B cell (primary cell): ENCODE data around the gene ABHD16A.

Experiments
- EZH2 ChIP-seq: IDR thresholded peaks from 2 replicates; pipeline ENCODE4 v1.6.1; 2012; ENCODE audit warnings: borderline replicate concordance, low read depth, mild to moderate bottlenecking, moderate library complexity, low read length; ENCODE audit not compliant: insufficient read depth, poor library complexity, severe bottlenecking
- TF ChIP-seq, protein P1 (sequence below): fragments of 200-600 bp; IDR thresholded peaks from one replicate; pipeline ENCODE4 v1.8.0; 2022; ENCODE audit warnings: antibody characterized with exemption, mild to moderate bottlenecking

DNA sequence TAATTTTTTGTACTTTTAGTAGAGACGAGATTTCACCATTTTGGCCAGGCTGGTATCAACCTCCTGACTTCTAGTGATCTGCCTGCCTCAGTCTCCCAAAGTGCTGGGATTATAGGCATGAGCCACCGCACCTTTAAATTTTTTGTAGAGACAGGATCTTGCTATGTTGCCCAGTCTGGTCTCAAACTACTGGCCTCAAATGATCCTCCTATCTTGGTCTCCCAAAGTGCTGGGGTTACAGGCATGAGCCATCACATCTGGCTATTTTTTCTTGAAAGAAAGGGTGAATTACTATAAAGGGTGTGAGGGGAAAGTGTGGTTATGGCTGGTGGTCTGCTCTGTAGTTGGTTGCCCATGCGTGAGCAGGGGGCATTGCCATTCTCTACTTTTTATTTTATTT is 5.1 kb upstream of the ABHD16A start:
- TF ChIP-seq, protein P1, sequence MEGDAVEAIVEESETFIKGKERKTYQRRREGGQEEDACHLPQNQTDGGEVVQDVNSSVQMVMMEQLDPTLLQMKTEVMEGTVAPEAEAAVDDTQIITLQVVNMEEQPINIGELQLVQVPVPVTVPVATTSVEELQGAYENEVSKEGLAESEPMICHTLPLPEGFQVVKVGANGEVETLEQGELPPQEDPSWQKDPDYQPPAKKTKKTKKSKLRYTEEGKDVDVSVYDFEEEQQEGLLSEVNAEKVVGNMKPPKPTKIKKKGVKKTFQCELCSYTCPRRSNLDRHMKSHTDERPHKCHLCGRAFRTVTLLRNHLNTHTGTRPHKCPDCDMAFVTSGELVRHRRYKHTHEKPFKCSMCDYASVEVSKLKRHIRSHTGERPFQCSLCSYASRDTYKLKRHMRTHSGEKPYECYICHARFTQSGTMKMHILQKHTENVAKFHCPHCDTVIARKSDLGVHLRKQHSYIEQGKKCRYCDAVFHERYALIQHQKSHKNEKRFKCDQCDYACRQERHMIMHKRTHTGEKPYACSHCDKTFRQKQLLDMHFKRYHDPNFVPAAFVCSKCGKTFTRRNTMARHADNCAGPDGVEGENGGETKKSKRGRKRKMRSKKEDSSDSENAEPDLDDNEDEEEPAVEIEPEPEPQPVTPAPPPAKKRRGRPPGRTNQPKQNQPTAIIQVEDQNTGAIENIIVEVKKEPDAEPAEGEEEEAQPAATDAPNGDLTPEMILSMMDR = no peak
- no peak for TF ChIP-seq EZH2
